SW 1271 (cell line): Measurements from ENCODE around the gene RPRD1B.
A peak's percentile ranks its signal among the peaks of the same experiment; 100 is the strongest.

Experiments used
- DNase-seq, 2 experiments: peaks; one replicate each; lab custom pipeline; 2025; lab: John Stamatoyannopoulos, UW

Gene RPRD1B

GRCh38 chr20:38033330-38034107, at the start of gene RPRD1B, which contains the start of gene TTI1:
RPRD1B (plus strand) TSS chr20:38033746; CDS start chr20:38033948, 202 bp downstream.
TTI1 (minus strand) TSS chr20:38033456; CDS start chr20:38013816, 19,640 bp downstream.
- DNase-seq, result peak; percentile 76 to 95

GRCh38 chr20:37984018-37984785, 49.3 kb upstream of the RPRD1B start:
- no peak for DNase-seq

GRCh38 chr20:37986044-37986858, 47.3 kb upstream of the RPRD1B start:
- DNase-seq, result no peak

GRCh38 chr20:37986873-37987601, 46.5 kb upstream of the RPRD1B start:
- no peak for DNase-seq

- DNase-seq, result no peak
These were observed 45.8 kb upstream of the RPRD1B start for GRCh38 chr20:37987602-37988290.

- DNase-seq, result no peak
These were observed 45.1 kb upstream of the RPRD1B start for GRCh38 chr20:37988306-37988954.

- DNase-seq, result no peak
These were observed 43.8 kb upstream of the RPRD1B start for GRCh38 chr20:37989601-37990295.

- DNase-seq, result no peak
These were observed 42.9 kb upstream of the RPRD1B start for GRCh38 chr20:37990571-37991151.

- DNase-seq, result no peak
These were observed 42.2 kb upstream of the RPRD1B start for GRCh38 chr20:37991157-37991866.

- no peak for DNase-seq
These were observed 41.6 kb upstream of the RPRD1B start for GRCh38 chr20:37991908-37992307.

GRCh38 chr20:37992802-37993409, 40.6 kb upstream of the RPRD1B start:
- peak in 1 of 2 experiments; percentile 30 for DNase-seq

GRCh38 chr20:37994512-37994911, 39.0 kb upstream of the RPRD1B start:
- no peak for DNase-seq

GRCh38 chr20:37995856-37996605, 37.5 kb upstream of the RPRD1B start:
- DNase-seq, result no peak

GRCh38 chr20:37997516-37997915, 36.0 kb upstream of the RPRD1B start:
- DNase-seq, result no peak

- DNase-seq, result no peak
These were observed 33.9 kb upstream of the RPRD1B start for GRCh38 chr20:37999526-38000263.

- DNase-seq, result no peak
These were observed 33.3 kb upstream of the RPRD1B start for GRCh38 chr20:38000293-38000692.
